Measurements from ENCODE around the gene PVALEF. TPM values are rescaled to one million over a fixed set of nuclear protein-coding genes. Genes with fewer than 3 reads are reported as not detected.

PVALEF gene
- total and polyA plus RNA-seq, 2 donors (not counting 3 experiments of a cell fraction or from before 2014, with no cell fraction given) = not detected

- Histone ChIP-seq H3K4me2 (ENCODE audit: insufficient read depth, low read length) (no peak overlapping the region), H3K9me1 (replicated peaks; ENCODE audit: control insufficient read depth, extremely low read depth, insufficient read depth, low read length) (no peaks in the 10 kb centered on the region), H3K27me3 (ENCODE audit: control insufficient read depth in 2 of 2, insufficient read depth in 2 of 2, low read length in 2 of 2) (no peaks in the 10 kb centered on the region), H2AFZ (ENCODE audit: low read depth, low read length) (no peak overlapping the region), H3K4me1 (ENCODE audit: control insufficient read depth, extremely low read depth, insufficient read depth, low read length) (peaks cover 4% of the 10 kb centered on the region), H4K20me1 (replicated peaks; ENCODE audit: control insufficient read depth, extremely low read depth, insufficient read depth, low read length) (no peaks in the 10 kb centered on the region), H3K27ac (ENCODE audit: insufficient read depth, low read depth, low read length) (no peak overlapping the region), H3K9me3 (replicated peaks; ENCODE audit: control insufficient read depth, insufficient read depth, low read length) (no peaks in the 10 kb centered on the region), H3K79me2 (ENCODE audit: control insufficient read depth, insufficient read depth, low read length) (no peaks in the 10 kb centered on the region), H3K4me3 (replicated peaks in 1 of 3; ENCODE audit: insufficient read depth in 1 of 3, low read depth in 1 of 3, low read length in 3 of 3) (no peak overlapping the region), H3K36me3 (ENCODE audit: control insufficient read depth in 2 of 2, extremely low read depth in 1 of 2, insufficient read depth in 2 of 2, low read length in 2 of 2) (no peaks in the 10 kb centered on the region), H3K9ac (replicated peaks; ENCODE audit: extremely low read depth, insufficient read depth, low read length) (no peak overlapping the region)
- BruUV-seq (replicated peaks) = no TSS peak
- DNase-seq (ENCODE audit: low read depth, low spot score) (no peak), FAIRE-seq (no peak)
- TF ChIP-seq POLR2AphosphoS5 (IDR thresholded peaks at IDR 0.05; ENCODE audit: insufficient read depth, low read depth, low read length) = no peak
- no peak for TF ChIP-seq GATA2 (IDR thresholded peaks at IDR 0.05; ENCODE audit: insufficient read depth, insufficient read length, low read depth, low read length)
- TF ChIP-seq MYC (IDR thresholded peaks at IDR 0.05; ENCODE audit: low read depth, low read length) = no peak
- TF ChIP-seq EZH2 (IDR thresholded peaks at IDR 0.05; ENCODE audit: borderline replicate concordance, low read depth, low read length, severe bottlenecking) = no peak
- TF ChIP-seq MAX (IDR thresholded peaks at IDR 0.05; ENCODE audit: insufficient read depth, insufficient read length) = no peak
- TF ChIP-seq JUN (IDR thresholded peaks at IDR 0.05; ENCODE audit: borderline replicate concordance, insufficient read depth, insufficient read length, low read depth) = no peak
- no peak for TF ChIP-seq CTCF (IDR thresholded peaks at IDR 0.05; ENCODE audit: extremely low read depth in 1 of 2, insufficient read depth in 1 of 2, low read depth in 1 of 2, low read length in 2 of 2)
- TF ChIP-seq POLR2A (IDR thresholded peaks at IDR 0.05; ENCODE audit: low read depth, low read length) = no peak
- TF ChIP-seq FOS (IDR thresholded peaks at IDR 0.05; ENCODE audit: borderline replicate concordance, insufficient read depth, low read length) = no peak
- ChIA-PET CTCF (interaction anchor here (1.0 kb wide), 1 partner anchor 16 kb away, joined by 3 read pairs; no protein-coding TSS in a partner anchor), POLR2A (no interaction called here)
- intact Hi-C loops (cut with micrococcal nuclease) = no loop called here
- dilution Hi-C loops (cut with MboI; ENCODE audit: extremely low pct_ligation_motif_present, low sequenced_read_pairs) = no loop called here
Measured at GRCh38 chr17:81158688-81159590, 6.4 kb upstream of the PVALEF start.
